ENCODE results near the gene SMARCB1. TPM values are rescaled to one million over a fixed set of nuclear protein-coding genes. Genes with fewer than 3 reads are reported as not detected.

The SMARCB1 gene
- total RNA-seq, 1 experiment from 2014 or later = 136 TPM

- H3K4me3 Mint-ChIP-seq = no peak overlapping the region
- H2BK20ac ChIP-seq (ENCODE audit: low read depth, low read length, poor library complexity, severe bottlenecking) = no peak overlapping the region
- H4K91ac ChIP-seq (ENCODE audit: insufficient read length, low read depth, low read length) = no peak overlapping the region
- H3K36me3 Mint-ChIP-seq (ENCODE audit: insufficient read depth in 1 of 3, low read depth in 3 of 3) = no peaks in the 10 kb centered on the region
- no peaks in the 10 kb centered on the region; the same call in 1 of the 2 replicates for H3K4me1 ChIP-seq (ENCODE audit: insufficient read depth, low read length)
- H3K4me2 ChIP-seq (ENCODE audit: insufficient read depth, insufficient read length, low read length) = no peak overlapping the region
- H2AK5ac ChIP-seq (ENCODE audit: insufficient read length, low read length) = no peak overlapping the region
- no peak overlapping the region for H3K23ac ChIP-seq (ENCODE audit: insufficient read length, low read depth, low read length)
- H3T11ph ChIP-seq (ENCODE audit: low read length) = no peak overlapping the region
- H4K5ac ChIP-seq (ENCODE audit: insufficient read length, low read depth, low read length) = no peak overlapping the region
- H4K20me1 ChIP-seq (ENCODE audit: control insufficient read depth, insufficient read depth, insufficient read length) = no peaks in the 10 kb centered on the region
- H2BK120ac ChIP-seq (ENCODE audit: low read depth, low read length, poor library complexity, severe bottlenecking) = no peak overlapping the region
- no peak for DNase-seq
- no peak overlapping the region for H2BK15ac ChIP-seq (ENCODE audit: low read depth, low read length)
- no peak overlapping the region; the same call in 1 of the 2 replicates for H3K14ac ChIP-seq (ENCODE audit: insufficient read depth, low read length)
- no peaks in the 10 kb centered on the region for H3K79me2 ChIP-seq (ENCODE audit: insufficient read depth, low read length)
- no peak overlapping the region for H2BK12ac ChIP-seq (ENCODE audit: insufficient read length, low read depth, low read length)
- H3K4me1 Mint-ChIP-seq = peaks cover 24 to 40% of the 10 kb centered on the region in 2 experiments
- no peak overlapping the region for H3K4ac ChIP-seq (ENCODE audit: low read depth, low read length)
- H2BK5ac ChIP-seq (ENCODE audit: insufficient read length, low read length) = no peak overlapping the region
- H3K79me1 ChIP-seq (ENCODE audit: insufficient read depth, low read depth, low read length, poor library complexity, severe bottlenecking) = no peaks in the 10 kb centered on the region
- no peaks in the 10 kb centered on the region; a peak in 1 of 5 replicates for H3K9me3 Mint-ChIP-seq
- no peak overlapping the region for H3K27ac ChIP-seq (ENCODE audit: insufficient read length, low read depth, low read length)
- H3K9me3 ChIP-seq (ENCODE audit: control insufficient read depth, low read depth, low read length) = no peaks in the 10 kb centered on the region
- no CpG with 5 or more reads among the region's 16 CpGs for WGBS (ENCODE audit: extremely low coverage, insufficient read length, low lambda C conversion rate)
- no peaks in the 10 kb centered on the region for H3K27me3 ChIP-seq (ENCODE audit: insufficient read depth, low read length)
- H2AFZ ChIP-seq (ENCODE audit: low read length) = no peak overlapping the region
- H3K9ac ChIP-seq (ENCODE audit: extremely low read depth, insufficient read length, low read length) = no peak overlapping the region
- no peak overlapping the region for H3K27ac Mint-ChIP-seq
- no peak for TF ChIP-seq CTCF (conservative IDR thresholded peaks at IDR 0.05)
- H3K27me3 Mint-ChIP-seq (ENCODE audit: low read depth) = peaks cover 18% of the 10 kb centered on the region
- no peak overlapping the region for H4K8ac ChIP-seq (replicated peaks; ENCODE audit: insufficient read length, low read depth, low read length)
- H3K23me2 ChIP-seq (ENCODE audit: insufficient read length, low read depth, low read length, poor library complexity, severe bottlenecking) = peaks cover 3% of the 10 kb centered on the region
- H3K18ac ChIP-seq (ENCODE audit: insufficient read length, low read depth, low read length) = no peak overlapping the region
- no peak overlapping the region for H3K56ac ChIP-seq (ENCODE audit: insufficient read length, low read depth, low read length)
These were observed 63.4 kb downstream of the SMARCB1 start for GRCh38 chr22:23850136-23850611.
